Liver (tissue), 9 donors: ENCODE data around the gene CATSPERE. TPM values are rescaled to one million over a fixed set of nuclear protein-coding genes. Genes with fewer than 3 reads are reported as not detected.

Experiments used
- DNase-seq: peaks from one replicate; pipeline ENCODE4 v3.0.0-alpha.2; 2017; ENCODE audit warnings: low spot score
- H3K27ac ChIP-seq, 2 donors: one replicate each; pipeline ENCODE4 v1.7.0; 2013; ENCODE audit warnings: inconsistent platforms in 2 of 2, low read length in 2 of 2, control low read depth in 1 of 2, low read depth in 1 of 2, mild to moderate bottlenecking in 1 of 2
- H3K27me3 ChIP-seq, 4 donors: one replicate each; pipeline versions ENCODE4 v1.6.1 to v1.7.0; 2013; ENCODE audit warnings: low read length in 3 of 4, inconsistent platforms in 1 of 4, mild to moderate bottlenecking in 1 of 4, moderate library complexity in 1 of 4; ENCODE audit not compliant: control insufficient read depth in 4 of 4, insufficient read depth in 4 of 4
- H3K36me3 ChIP-seq, 4 donors: one replicate each; pipeline versions ENCODE4 v1.6.1 to v1.7.0; 2013; ENCODE audit warnings: low read length in 3 of 4, mild to moderate bottlenecking in 3 of 4, low read depth in 1 of 4, moderate library complexity in 1 of 4; ENCODE audit not compliant: control insufficient read depth in 4 of 4, insufficient read depth in 3 of 4
- H3K4me1 ChIP-seq, 4 donors: one replicate each; pipeline versions ENCODE4 v1.6.1 to v1.7.0; 2013; ENCODE audit warnings: low read length in 3 of 4, mild to moderate bottlenecking in 3 of 4, moderate library complexity in 1 of 4; ENCODE audit not compliant: control insufficient read depth in 4 of 4, insufficient read depth in 4 of 4
- H3K4me3 ChIP-seq, 3 donors: one replicate each; pipeline versions ENCODE4 v1.6.1 to v1.7.0; 2013; ENCODE audit warnings: low read length in 3 of 3, control low read depth in 1 of 3, low read depth in 1 of 3, mild to moderate bottlenecking in 1 of 3
- H3K9ac ChIP-seq, 2 donors: one replicate each; pipeline ENCODE4 v1.7.0; 2013; ENCODE audit warnings: low read length in 2 of 2, mild to moderate bottlenecking in 2 of 2, moderate library complexity in 2 of 2, control low read depth in 1 of 2, low read depth in 1 of 2
- H3K9me3 ChIP-seq, 4 donors: one replicate each; pipeline versions ENCODE4 v1.6.1 to v1.7.0; 2013; ENCODE audit warnings: low read length in 3 of 4; ENCODE audit not compliant: control insufficient read depth in 4 of 4
- ATF3 ChIP-seq: IDR thresholded peaks from 2 replicates; pipeline ENCODE4 v1.6.1; 2016; ENCODE audit warnings: antibody characterized with exemption
- CTCF ChIP-seq: fragments of 150-350 bp; IDR thresholded peaks from 2 replicates; pipeline ENCODE4 v1.5.1; 2017; ENCODE audit warnings: improper control_type of control experiment, low read depth, low read length; ENCODE audit not compliant: missing input control
- EGR1 ChIP-seq, 2 donors: IDR thresholded peaks; 2 replicates each; pipeline ENCODE4 v1.6.1; 2016 to 2018; ENCODE audit warnings: antibody characterized with exemption in 2 of 2, low read depth in 2 of 2
- FOXA1 ChIP-seq: IDR thresholded peaks from 2 replicates; pipeline ENCODE4 v1.6.1; 2016; ENCODE audit warnings: antibody characterized with exemption
- FOXA2 ChIP-seq: IDR thresholded peaks from 2 replicates; pipeline ENCODE4 v1.6.1; 2016; ENCODE audit warnings: antibody characterized with exemption
- HNF4G ChIP-seq: IDR thresholded peaks from 2 replicates; pipeline ENCODE4 v1.6.1; 2016; ENCODE audit warnings: antibody characterized with exemption
- JUND ChIP-seq, 2 donors: IDR thresholded peaks; 2 replicates each; pipeline ENCODE4 v1.6.1; 2016; ENCODE audit warnings: antibody characterized with exemption in 2 of 2
- MAX ChIP-seq: IDR thresholded peaks from 2 replicates; pipeline ENCODE4 v1.6.1; 2016; ENCODE audit warnings: antibody characterized with exemption
- NR2F2 ChIP-seq: IDR thresholded peaks from 2 replicates; pipeline ENCODE4 v1.6.1; 2016; ENCODE audit warnings: antibody characterized with exemption
- RAD21 ChIP-seq, 2 donors: IDR thresholded peaks; 2 replicates each; pipeline ENCODE4 v1.6.1; 2016; ENCODE audit warnings: antibody characterized with exemption in 2 of 2, mild to moderate bottlenecking in 2 of 2
- REST ChIP-seq: IDR thresholded peaks from 2 replicates; pipeline ENCODE4 v1.6.1; 2016; ENCODE audit warnings: antibody characterized with exemption, mild to moderate bottlenecking
- RXRA ChIP-seq, 2 donors: IDR thresholded peaks; 2 replicates each; pipeline ENCODE4 v1.6.1; 2017 to 2018; ENCODE audit warnings: antibody characterized with exemption in 2 of 2, mild to moderate bottlenecking in 1 of 2
- SP1 ChIP-seq: IDR thresholded peaks from 2 replicates; pipeline ENCODE4 v1.6.1; 2018; ENCODE audit warnings: antibody characterized with exemption, mild to moderate bottlenecking
- TAF1 ChIP-seq: conservative IDR thresholded peaks from 2 replicates; pipeline ENCODE4 v1.6.1; 2016; ENCODE audit warnings: antibody characterized with exemption, mild to moderate bottlenecking
- YY1 ChIP-seq: IDR thresholded peaks from 2 replicates; pipeline ENCODE4 v1.6.1; 2016; ENCODE audit warnings: antibody characterized with exemption, mild to moderate bottlenecking
- ZBTB33 ChIP-seq: IDR thresholded peaks from 2 replicates; pipeline ENCODE4 v1.6.1; 2016; ENCODE audit warnings: antibody characterized with exemption
- WGBS: extraction: QIAGEN DNeasy Blood & Tissue Kit; methylation state at CpG from one replicate; pipeline ENCODE4 v1.1.7; 2013; 5-methylcytosine and 5-hydroxymethylcytosine counted together
- polyA plus RNA-seq, 2 donors: library from polyadenylated mRNA; stranded (reverse) in 1 of 2; unstranded in 1 of 2; fragments of 200-250 nt in 1 of 2; fragments of >200 nt in 1 of 2; fragmentation: Nextera tagmentation in 1 of 2; extraction: Ambion mirVana in 1 of 2; gene quantifications; one replicate each; pipeline versions ENCODE4 v1.2.1 to v1.2.3, GENCODE V29; 2013 to 2015
- total RNA-seq, 2 donors: library from RNA; depleted of rRNA; stranded (reverse); fragments of >200 nt; gene quantifications; one replicate each; pipeline ENCODE4 v1.2.3, GENCODE V29; 2014
- donor health status: healthy.
- donor health status: healthy.
- donor health status: healthy.
- donor health status: healthy.
- donor health status: healthy.

The CATSPERE gene
- total and polyA plus RNA-seq, 4 donors, result 0.15 to 0.79 (median 0.53) TPM

GRCh38 chr1:244439391-244440032, 21.6 kb upstream of the CATSPERE start:
- TF ChIP-seq YY1 (no peak), ZBTB33 (no peak), MAX (no peak), HNF4G (no peak), EGR1 (IDR thresholded peaks at IDR 0.05; ENCODE audit: low read depth in 2 of 2) (no peak), NR2F2 (no peak), JUND (IDR thresholded peaks at IDR 0.05) (no peak), RAD21 (IDR thresholded peaks at IDR 0.05) (no peak), CTCF (no peak), FOXA1 (no peak), ATF3 (no peak), TAF1 (no peak), REST (no peak), RXRA (IDR thresholded peaks at IDR 0.05) (no peak), SP1 (no peak), FOXA2 (no peak)
- Histone ChIP-seq H3K27ac (no peak overlapping the region), H3K4me1 (peaks cover 0 to 2% (median 0%) of the 10 kb centered on the region in 4 donors), H3K9ac (no peak overlapping the region), H3K4me3 (no peak overlapping the region), H3K27me3 (no peaks in the 10 kb centered on the region), H3K9me3 (no peaks in the 10 kb centered on the region), H3K36me3 (peaks cover 0 to 12% (median 5%) of the 10 kb centered on the region in 4 donors)
- no peak for DNase-seq
- 80% methylated on average over 8 of the region's 8 CpGs for WGBS

GRCh38 chr1:244442850-244443249, 18.2 kb upstream of the CATSPERE start:
- Histone ChIP-seq H3K9me3 (no peaks in the 10 kb centered on the region), H3K27ac (no peak overlapping the region), H3K4me3 (no peak overlapping the region), H3K4me1 (peaks cover 0 to 4% (median 0%) of the 10 kb centered on the region in 4 donors), H3K36me3 (peaks cover 0 to 2% (median 0%) of the 10 kb centered on the region in 4 donors), H3K9ac (no peak overlapping the region), H3K27me3 (no peaks in the 10 kb centered on the region)
- TF ChIP-seq TAF1, result no peak
- TF ChIP-seq FOXA2, result no peak
- 90% methylated on average over 2 of the region's 2 CpGs for WGBS
- no peak for DNase-seq
